Muscle of leg (tissue), 11 donors: ENCODE measurements around the gene OSBP2. TPM values are rescaled to one million over a fixed set of nuclear protein-coding genes. Genes with fewer than 3 reads are reported as not detected.

Experiments
- DNase-seq: peaks from one replicate; pipeline ENCODE4 v3.0.0; 2013
- H3K27ac ChIP-seq: one replicate; pipeline ENCODE4 v1.5.1; 2013; ENCODE audit warnings: mild to moderate bottlenecking, low read length, control low read depth
- H3K27me3 ChIP-seq: one replicate; pipeline ENCODE4 v1.6.1; 2013; ENCODE audit warnings: low read length; ENCODE audit not compliant: control insufficient read depth, insufficient read depth
- H3K36me3 ChIP-seq: one replicate; pipeline ENCODE4 v1.6.1; 2013; ENCODE audit warnings: low read length; ENCODE audit not compliant: control insufficient read depth, insufficient read depth
- H3K4me1 ChIP-seq: one replicate; pipeline ENCODE4 v1.6.1; 2013; ENCODE audit warnings: low read length; ENCODE audit not compliant: control insufficient read depth, insufficient read depth
- H3K4me3 ChIP-seq: one replicate; pipeline ENCODE4 v1.5.1; 2013; ENCODE audit warnings: low read length, control low read depth
- H3K9me3 ChIP-seq: replicated peaks from 2 replicates; pipeline ENCODE4 v1.6.1; 2013; ENCODE audit warnings: low read depth, low read length; ENCODE audit not compliant: control insufficient read depth
- WGBS: methylation state at CpG from one replicate; pipeline ENCODE4 v1.1.5; 2013; ENCODE audit warnings: missing lambda C conversion rate; ENCODE audit not compliant: insufficient coverage; 5-methylcytosine and 5-hydroxymethylcytosine counted together
- polyA plus RNA-seq, 8 donors: library from polyadenylated mRNA; unstranded; fragments of 120-200 nt; gene quantifications; one replicate each; pipeline versions ENCODE4 v1.2.1 to v1.2.3, GENCODE V29; 2013; ENCODE audit warnings: inconsistent platforms in 1 of 8, low replicate concordance in 1 of 8; ENCODE audit not compliant: insufficient read length in 8 of 8, insufficient read depth in 1 of 8
- total RNA-seq: library from RNA; stranded (reverse); fragments of 120-200 nt; gene quantifications from one replicate; pipeline ENCODE4 v1.2.4, GENCODE V29; 2013

The OSBP2 gene
- total and polyA plus RNA-seq, 9 donors, result 2.7 to 7.5 (median 4.5) TPM

DNA sequence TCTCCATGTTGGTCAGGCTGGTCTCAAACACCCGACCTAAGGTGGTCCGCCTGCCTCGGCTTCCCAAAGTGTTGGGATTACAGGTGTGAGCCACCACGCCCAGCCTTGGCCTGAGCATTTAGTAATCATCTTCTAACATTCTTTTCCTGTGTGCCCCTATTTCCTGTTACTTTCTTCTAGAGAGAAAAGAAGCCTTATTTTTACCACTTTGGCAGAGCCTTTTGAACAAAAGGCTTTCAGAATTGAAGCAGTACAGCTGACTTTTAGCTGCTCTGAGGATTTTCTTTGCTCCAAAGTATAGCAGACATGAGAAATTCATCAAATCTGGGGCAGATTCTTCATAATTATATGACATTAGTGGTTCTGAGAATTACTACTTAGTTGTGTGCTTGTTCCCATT lies 260.5 kb downstream of the OSBP2 start:
- 90% methylated on average over 4 of the region's 4 CpGs for WGBS
- Histone ChIP-seq H3K36me3 (peaks cover 36% of the 10 kb centered on the region), H3K4me3 (no peak overlapping the region), H3K27ac (no peak overlapping the region), H3K4me1 (peaks cover 4% of the 10 kb centered on the region), H3K27me3 (no peaks in the 10 kb centered on the region), H3K9me3 (no peaks in the 10 kb centered on the region)
- no peak for DNase-seq

Other genes with a start within 250 kb of the OSBP2 start
- not detected for gene SEC14L3, start 222.9 kb upstream of the OSBP2 start, total RNA-seq
- under 1 TPM in 2 of 8 donors, not detected in 6; 0.05 to 0.06 TPM for gene SEC14L3, start 222.9 kb upstream of the OSBP2 start, polyA plus RNA-seq
- gene SEC14L4, start 189.2 kb upstream of the OSBP2 start, total RNA-seq, result not detected
- under 1 TPM in 6 of 8 donors, not detected in 2; 0.04 to 0.23 (median 0.20) TPM for gene SEC14L4, start 189.2 kb upstream of the OSBP2 start, polyA plus RNA-seq
- 0.35 TPM for gene SEC14L6, start 148.1 kb upstream of the OSBP2 start, total RNA-seq
- gene SEC14L6, start 148.1 kb upstream of the OSBP2 start, polyA plus RNA-seq, result under 1 TPM; 0.13 to 0.62 (median 0.21) TPM
- gene GAL3ST1, start 120.2 kb upstream of the OSBP2 start, total RNA-seq, result 3.0 TPM
- gene GAL3ST1, start 120.2 kb upstream of the OSBP2 start, polyA plus RNA-seq, result 10 to 100 TPM in 1 of 8 donors, 1 to 10 TPM in 7; 4.1 to 10.0 (median 5.2) TPM
- 45.6 TPM for gene PES1, start 103.0 kb upstream of the OSBP2 start, total RNA-seq
- 10 to 100 TPM; 44.8 to 63.2 (median 52.5) TPM for gene PES1, start 103.0 kb upstream of the OSBP2 start, polyA plus RNA-seq
- gene TCN2, start 87.7 kb upstream of the OSBP2 start, total RNA-seq, result 7.4 TPM
- gene TCN2, start 87.7 kb upstream of the OSBP2 start, polyA plus RNA-seq, result 10 to 100 TPM in 4 of 8 donors, 1 to 10 TPM in 4; 6.0 to 13.2 (median 10.7) TPM
- gene SLC35E4, start 59.1 kb upstream of the OSBP2 start, total RNA-seq, result 3.9 TPM
- gene SLC35E4, start 59.1 kb upstream of the OSBP2 start, polyA plus RNA-seq, result 1 to 10 TPM; 1.8 to 3.4 (median 2.4) TPM
- 2.4 TPM for gene DUSP18, start 27.0 kb upstream of the OSBP2 start, total RNA-seq
- 1 to 10 TPM; 2.1 to 4.7 (median 3.3) TPM for gene DUSP18, start 27.0 kb upstream of the OSBP2 start, polyA plus RNA-seq